Fibroblast of skin of left quadriceps (primary cell): ENCODE results near the gene GON7.
"Not testable (repeated sequence)": the region's sequence is repeated elsewhere in the genome, so short reads cannot be mapped to it uniquely, and the experiment has no call there.

Experiments used
- DNase-seq, 2 experiments: peaks; one replicate each; pipeline ENCODE4 v3.0.0-alpha.2; 2013; ENCODE audit warnings: low read depth in 2 of 2

Gene GON7

GRCh38 chr14:93200553-93200952 lies 6.3 kb downstream of the GON7 start:
- no peak for DNase-seq

- no peak for DNase-seq
Measured at GRCh38 chr14:93199031-93199430, 7.8 kb downstream of the GON7 start.

DNA sequence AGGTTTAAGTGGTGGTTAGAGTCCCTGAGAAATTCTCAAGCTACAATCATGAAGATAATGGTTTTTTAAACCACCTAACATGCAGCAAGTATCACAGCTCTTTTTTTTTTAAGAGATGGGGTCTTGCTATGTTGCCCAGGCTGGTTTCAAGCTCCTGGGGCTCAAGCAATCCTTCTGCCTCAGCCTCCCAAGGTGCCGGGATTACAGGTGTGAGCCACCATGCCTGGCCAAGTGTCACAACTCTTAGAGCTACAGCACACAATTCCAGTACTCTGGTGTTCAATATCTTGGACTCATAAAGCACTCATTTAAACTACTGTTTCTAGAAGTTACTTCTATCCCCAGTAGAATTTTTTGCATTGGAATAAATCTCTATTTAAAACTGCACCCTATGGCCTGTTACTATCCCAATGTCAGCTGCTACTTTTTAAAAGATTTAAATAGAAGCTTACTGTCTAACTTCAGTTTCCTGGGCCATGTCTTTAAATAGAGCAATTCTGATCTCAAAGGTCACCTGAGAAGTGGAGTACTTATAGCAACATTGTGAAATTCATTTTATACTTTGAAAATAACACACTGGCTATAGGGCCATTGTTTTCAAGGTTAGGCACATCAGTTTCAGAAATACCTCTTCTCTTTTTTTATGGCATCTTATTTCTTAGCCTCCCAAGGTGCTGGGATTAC lies 11.4 kb downstream of the GON7 start:
- no peak for DNase-seq

- no peak for DNase-seq
Measured at GRCh38 chr14:93186956-93187355, 19.9 kb downstream of the GON7 start.

DNA sequence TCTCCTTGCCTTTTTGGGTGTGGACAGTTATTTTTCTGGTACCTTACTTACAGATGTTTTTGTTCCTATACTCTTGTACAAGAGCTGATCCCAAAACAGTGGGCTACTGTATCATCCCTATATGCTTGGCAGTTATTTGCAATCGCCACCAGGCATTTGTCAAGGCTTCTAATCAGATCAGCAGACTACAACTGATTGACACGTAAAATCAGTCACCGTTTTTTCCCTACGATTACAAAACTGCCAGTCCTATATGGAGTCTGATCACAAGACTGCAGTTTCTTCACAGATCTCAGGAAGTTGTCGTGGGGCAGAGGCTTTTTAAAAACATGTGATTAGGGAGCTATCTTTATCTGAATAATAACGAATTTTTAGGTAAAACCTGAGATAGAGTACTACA lies 20.4 kb downstream of the GON7 start:
- DNase-seq: no peak

GRCh38 chr14:93185349-93185720 lies 21.5 kb downstream of the GON7 start:
- DNase-seq: no peak

DNA sequence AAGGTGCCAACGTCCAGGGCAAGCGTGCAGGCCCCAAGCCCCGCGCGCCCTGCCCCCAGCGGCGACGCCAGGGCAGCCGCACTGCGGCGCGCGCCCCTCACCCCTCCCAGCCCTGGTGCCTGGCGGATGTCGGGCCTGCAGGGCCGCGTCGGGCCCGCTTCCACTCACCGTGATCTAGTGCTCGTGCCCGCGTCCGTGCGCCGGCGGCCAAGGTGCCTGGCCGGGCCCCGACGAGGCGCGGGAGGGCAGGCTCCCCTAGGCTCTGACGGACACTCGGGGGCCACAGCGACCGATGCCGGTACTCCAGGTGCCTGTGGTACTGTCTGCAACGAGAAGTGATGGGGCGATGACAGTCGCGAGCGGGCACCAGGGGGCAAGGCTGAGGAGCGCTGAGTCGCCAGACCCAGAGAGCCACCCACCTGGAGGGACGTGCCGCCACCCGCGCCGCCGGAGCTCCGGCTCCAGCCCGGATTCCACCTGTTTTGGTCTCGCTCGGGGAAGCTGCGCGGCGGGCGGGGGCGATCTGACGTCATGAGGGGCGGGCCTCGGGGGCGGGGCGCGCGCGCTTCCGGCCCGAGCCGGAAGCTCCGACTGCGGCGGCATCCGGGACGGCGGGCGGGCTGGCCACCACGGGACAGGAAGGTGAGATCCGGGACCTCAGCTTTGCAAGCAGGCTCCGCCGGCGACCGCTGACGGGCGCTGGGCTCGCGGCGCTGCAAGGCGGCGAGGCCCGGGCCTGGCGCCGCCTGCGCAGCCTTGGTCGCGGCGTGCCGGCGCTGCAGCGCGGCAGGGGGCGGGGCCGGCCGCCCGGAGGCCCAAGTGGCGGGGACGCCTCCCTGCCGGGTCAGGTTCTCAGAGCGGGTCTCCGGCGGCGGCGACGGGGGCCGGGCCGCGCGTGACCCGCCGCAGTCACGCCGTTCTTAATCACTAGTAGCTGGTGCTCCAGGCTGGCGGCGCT lies 22.2 kb downstream of the GON7 start, which contains the start of the genes LYSET and MOAP1:
Gene LYSET (plus strand): TSS at position 927 of the 958 bp plus-strand sequence. CDS start 89 bp downstream, outside the sequence.
Gene MOAP1 (minus strand): TSS at position 507 of the 958 bp plus-strand sequence. CDS start 655 bp downstream, outside the sequence.
- DNase-seq: peak; percentile 39 to 46

GRCh38 chr14:93183596-93184317 lies 23.1 kb downstream of the GON7 start:
- no peak for DNase-seq

DNA sequence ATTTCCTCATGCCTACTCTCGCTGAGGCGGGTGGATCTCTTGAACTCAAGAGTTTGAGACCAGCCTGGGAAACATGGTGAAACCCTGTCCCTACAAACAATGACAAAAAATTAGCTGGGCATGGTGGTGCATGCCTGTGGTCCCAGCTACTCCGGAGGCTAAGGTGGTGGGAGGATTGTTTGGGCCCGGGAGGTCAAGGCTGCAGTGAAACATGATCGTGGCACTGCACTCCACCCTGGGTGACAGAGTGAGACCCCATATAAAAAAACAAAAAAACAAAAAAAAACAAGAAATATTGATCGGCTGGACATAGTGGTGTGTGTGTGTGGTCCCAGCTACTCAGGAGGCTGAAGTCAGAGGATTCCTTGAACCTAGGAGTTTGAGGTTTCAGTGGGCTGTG lies 31.4 kb downstream of the GON7 start:
- no peak for DNase-seq

DNA sequence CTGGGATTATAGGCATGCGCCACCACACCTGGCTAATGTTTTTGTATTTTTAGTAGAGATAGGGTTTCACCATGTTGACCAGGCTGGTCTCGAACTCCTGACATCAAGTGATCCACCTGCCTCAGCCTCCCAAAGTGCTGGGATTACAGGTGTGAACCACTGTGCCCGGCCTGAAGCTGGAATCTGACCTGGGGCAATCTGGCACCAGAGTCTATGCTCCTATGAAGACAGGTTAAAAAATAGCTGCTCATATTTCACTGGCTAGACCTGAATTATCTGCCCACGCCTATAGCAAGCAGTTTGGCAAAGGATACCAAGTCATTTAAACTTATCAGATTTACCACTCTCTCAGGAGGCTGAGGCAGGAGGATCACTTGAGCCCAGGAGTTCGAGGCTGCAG lies 32.1 kb downstream of the GON7 start:
- not testable (repeated sequence) for DNase-seq

DNA sequence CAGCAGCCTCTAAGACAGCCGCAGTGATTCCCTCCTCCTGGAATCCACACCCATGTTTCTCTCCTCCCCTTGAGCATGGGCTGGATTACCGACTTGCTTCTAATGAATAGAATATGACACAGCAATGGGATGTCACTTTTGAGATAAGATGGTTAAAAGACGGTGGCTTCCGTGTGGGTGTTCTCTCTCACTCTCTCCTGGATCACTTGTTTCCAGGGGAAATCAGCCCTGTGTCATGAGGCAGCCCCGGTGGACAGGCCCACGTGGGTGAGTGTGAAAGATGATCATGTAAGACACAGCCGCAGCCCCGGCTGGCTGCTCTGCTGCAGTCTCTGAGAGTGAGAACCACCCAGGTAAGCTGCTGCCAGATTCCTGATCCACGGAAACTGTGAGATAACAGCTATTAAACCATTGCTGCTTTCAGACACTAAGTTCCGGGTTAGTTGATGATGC lies 32.9 kb downstream of the GON7 start:
- DNase-seq: no peak

GRCh38 chr14:93171376-93171775 lies 35.5 kb downstream of the GON7 start:
- no peak for DNase-seq

- not testable (repeated sequence) for DNase-seq
Measured at GRCh38 chr14:93170141-93170540, 36.7 kb downstream of the GON7 start.

DNA sequence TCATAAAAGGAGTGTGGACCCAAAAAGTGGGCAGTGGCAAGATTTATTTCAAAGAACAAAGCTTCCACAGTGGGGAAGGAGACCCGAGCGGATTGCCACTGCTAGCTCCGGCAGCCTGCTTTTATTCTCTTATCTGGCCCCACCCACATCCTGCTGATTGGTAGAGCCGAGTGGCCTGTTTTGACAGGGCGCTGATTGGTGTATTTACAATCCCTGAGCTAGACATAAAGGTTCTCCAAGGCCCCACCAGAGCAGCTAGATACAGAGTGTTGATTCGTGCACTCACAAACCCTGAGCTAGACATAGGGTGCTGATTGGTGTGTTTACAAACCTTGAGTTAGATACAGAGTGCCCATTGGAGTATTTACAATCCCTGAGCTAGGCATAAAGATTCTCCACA lies 37.2 kb downstream of the GON7 start:
- not testable (repeated sequence) for DNase-seq

DNA sequence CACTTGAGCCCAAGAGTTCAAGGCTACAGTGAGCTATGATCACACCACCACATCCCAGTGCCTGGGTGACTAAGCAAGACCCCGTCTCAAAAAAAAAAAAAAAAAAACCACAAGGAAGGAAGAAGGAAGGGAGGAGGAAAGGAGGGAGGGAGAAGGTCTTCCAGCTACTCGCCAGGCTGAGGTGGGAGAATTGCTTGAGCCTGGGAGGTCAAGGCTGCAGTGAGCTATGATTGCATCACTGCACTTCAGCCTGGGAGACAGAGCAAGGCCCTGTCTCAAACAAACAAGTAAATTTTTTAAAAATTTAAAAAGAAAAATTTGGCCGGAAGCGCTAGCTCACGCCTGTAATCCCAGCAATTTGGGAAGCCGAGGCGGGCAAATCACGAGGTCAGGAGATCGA lies 38.3 kb downstream of the GON7 start:
- not testable (repeated sequence) for DNase-seq

DNA sequence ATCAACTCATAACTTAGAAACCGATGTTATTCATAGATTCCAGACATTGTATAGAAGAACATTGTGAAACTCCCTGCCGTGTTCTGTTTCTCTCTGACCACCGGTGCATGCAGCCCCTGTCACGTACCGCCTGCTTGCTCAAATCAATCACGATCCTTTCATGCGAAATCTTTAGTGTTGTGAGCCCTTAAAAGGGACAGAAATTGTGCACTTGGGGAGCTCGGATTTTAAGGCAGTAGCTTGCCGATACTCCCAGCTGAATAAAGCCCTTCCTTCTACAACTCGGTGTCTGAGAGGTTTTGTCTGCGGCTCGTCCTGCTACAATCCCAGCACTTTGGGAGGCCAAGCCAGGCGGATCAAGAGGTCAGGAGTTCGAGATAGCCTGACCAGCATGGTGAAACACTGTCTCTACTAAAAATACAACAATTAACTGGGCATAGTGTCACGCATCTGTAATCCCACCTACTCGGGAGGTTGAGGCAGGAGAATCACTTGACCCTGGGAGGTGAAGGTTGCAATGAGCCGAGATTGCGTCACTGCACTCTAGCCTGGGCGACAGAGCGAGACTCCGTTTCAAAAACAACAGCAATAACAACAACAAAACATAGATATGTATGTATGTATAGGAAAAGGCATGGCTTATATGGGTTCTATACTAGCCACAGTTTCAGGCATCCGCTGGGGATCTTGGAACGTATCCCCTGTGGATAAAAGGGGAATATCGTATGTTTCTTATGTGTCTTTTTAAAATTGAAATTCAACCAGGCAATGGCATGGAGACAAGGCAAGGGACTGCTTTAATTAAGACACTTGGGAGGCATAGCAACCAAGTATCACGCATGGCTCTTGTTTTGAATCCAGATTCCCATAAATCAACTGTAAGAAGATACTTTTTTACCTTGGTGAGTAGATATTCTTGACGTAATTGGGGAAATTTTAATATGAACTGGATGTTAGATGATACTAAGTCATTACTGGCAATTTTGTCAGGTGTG lies 41.3 kb downstream of the GON7 start:
- DNase-seq: not testable (repeated sequence)

- DNase-seq: no peak
Measured at GRCh38 chr14:93163564-93163963, 43.3 kb downstream of the GON7 start.

- DNase-seq: no peak
Measured at GRCh38 chr14:93161411-93161940, 45.4 kb downstream of the GON7 start.

DNA sequence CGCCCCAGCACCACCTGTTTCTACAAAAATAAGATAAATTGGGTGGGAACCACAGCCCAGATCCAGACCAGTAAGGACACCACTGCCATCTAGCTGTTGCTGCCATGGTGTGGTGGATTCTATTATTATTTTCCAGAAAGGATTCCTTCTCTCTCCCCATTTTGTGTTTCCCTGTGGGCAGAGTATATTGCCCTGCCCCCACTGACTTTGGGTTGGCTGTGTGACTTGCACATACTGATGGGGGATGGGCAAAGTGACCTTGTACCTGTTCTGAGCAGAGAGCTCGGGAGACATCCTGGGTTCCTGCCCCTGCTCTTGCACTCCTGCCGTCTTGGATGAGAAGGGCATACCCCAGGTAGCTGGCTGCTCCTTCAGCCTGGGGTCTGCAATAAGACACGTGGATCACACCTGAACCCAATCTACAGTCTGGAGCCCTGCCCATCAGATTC lies 46.5 kb downstream of the GON7 start:
- no peak for DNase-seq

- DNase-seq: not testable (repeated sequence)
Measured at GRCh38 chr14:93159625-93160352, 47.1 kb downstream of the GON7 start.
